ENCODE results near the gene RYR2.

Gene RYR2

GRCh38 chr1:237864338-237865244, 822.6 kb downstream of the RYR2 start:
- DNase-seq (ENCODE audit: low spot score), result no peak

GRCh38 chr1:237867380-237867888, 825.5 kb downstream of the RYR2 start:
- no peak for DNase-seq (ENCODE audit: low spot score)

GRCh38 chr1:237868817-237869600, 827.0 kb downstream of the RYR2 start:
- no peak for DNase-seq (ENCODE audit: low spot score)

GRCh38 chr1:237873487-237874211, 831.7 kb downstream of the RYR2 start:
- no peak for DNase-seq (ENCODE audit: low spot score)

GRCh38 chr1:237875291-237875690, 833.3 kb downstream of the RYR2 start:
- no peak for DNase-seq (ENCODE audit: low spot score)

GRCh38 chr1:237877631-237878030, 835.6 kb downstream of the RYR2 start:
- DNase-seq (ENCODE audit: low spot score), result no peak

GRCh38 chr1:237878406-237878805, 836.4 kb downstream of the RYR2 start:
- no peak for DNase-seq (ENCODE audit: low spot score)

GRCh38 chr1:237879195-237879594, 837.2 kb downstream of the RYR2 start:
- no peak for DNase-seq (ENCODE audit: low spot score)
